ELR (cell line): ENCODE results near the gene GMPPA.

Experiments
- DNase-seq: peaks from one replicate; pipeline ENCODE4 v3.0.0-alpha.2; 2015; ENCODE audit warnings: low read depth

Gene GMPPA

GRCh38 chr2:219522111-219523030, 23.7 kb downstream of the GMPPA start:
- DNase-seq: peak; percentile 88

- no peak for DNase-seq
Measured at GRCh38 chr2:219523031-219523671, 24.5 kb downstream of the GMPPA start.

DNA sequence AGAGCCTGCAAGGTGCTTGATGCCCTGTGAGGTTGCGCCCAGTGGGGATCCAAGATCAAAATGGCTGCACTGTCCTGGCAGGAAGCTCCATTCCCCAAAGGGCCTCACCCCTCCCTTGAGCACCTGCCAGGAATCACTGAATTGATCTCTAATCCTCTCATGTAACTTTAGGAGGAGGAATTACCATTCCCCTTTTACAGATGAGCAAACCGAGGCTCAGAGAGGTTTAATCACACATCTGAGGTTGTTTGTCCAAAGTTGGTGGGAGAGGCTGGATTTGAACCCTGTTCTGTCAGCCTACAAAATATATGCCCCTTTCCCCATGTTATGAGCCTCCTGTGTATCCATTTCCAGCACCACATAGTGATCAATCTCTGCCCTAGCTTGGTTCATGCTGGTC, 26.1 kb downstream of the GMPPA start:
- DNase-seq: no peak

GRCh38 chr2:219525533-219526232, 27.0 kb downstream of the GMPPA start:
- DNase-seq: no peak

GRCh38 chr2:219526320-219527075, 27.8 kb downstream of the GMPPA start:
- no peak for DNase-seq

DNA sequence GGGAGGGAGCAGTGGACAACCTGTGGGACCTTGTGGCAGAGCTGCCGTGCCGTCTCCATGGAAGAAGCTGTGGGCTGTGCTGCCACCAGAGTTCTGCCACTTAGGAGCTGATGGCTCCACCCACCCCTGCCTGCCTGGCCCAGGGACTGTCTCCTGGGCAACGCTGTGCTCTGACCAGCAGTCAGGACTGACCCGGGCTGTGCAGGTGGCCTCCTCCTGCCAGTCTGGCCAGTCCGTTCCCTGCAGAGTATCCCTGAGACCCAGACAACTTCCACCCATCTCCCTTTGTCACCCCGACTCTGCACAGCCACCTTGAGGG, 28.3 kb downstream of the GMPPA start:
- no peak for DNase-seq

- DNase-seq: no peak
Measured at GRCh38 chr2:219527472-219527871, 28.8 kb downstream of the GMPPA start.

GRCh38 chr2:219530048-219530963, 31.6 kb downstream of the GMPPA start:
- peak; percentile 87 for DNase-seq

- DNase-seq: no peak
Measured at GRCh38 chr2:219531639-219532377, 33.1 kb downstream of the GMPPA start.

GRCh38 chr2:219532378-219532649, 33.6 kb downstream of the GMPPA start:
- DNase-seq: no peak

DNA sequence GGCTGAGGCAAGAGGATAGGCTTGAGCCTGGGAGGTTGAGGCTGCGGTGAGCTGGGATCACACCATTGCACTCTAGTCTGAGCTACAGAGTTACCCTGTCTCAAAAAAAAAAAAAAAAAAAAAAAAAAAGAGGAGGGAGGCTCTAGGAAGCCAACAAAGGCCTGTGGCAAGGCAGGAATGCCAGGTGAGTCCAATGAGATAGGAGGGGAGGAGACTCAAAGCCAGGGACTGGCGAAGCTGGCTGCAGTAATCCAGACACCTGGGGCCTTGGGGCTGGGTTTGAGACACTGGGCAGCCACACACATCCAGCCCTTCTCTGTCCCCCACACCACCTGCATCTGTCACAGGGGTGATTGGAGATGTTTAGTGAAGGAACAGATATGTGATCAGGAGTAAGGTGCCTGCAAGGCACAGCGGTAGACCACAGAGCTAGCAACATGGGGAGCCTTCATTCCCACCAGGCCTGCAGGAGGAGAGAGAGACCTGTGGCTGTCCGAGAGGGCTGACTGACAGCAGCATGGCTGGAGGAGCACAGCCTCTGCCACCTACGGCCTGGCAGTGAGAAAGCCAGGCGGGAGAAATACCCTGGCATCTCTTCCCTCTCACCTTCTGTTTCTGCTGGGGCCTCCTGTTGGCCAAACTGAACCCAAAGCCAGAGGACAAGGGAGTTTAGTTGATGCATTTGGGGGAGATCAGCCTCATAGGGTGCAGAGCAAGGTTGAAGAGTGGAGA, 35.4 kb downstream of the GMPPA start:
- DNase-seq: no peak

GRCh38 chr2:219536425-219536824, 37.7 kb downstream of the GMPPA start:
- DNase-seq: no peak

DNA sequence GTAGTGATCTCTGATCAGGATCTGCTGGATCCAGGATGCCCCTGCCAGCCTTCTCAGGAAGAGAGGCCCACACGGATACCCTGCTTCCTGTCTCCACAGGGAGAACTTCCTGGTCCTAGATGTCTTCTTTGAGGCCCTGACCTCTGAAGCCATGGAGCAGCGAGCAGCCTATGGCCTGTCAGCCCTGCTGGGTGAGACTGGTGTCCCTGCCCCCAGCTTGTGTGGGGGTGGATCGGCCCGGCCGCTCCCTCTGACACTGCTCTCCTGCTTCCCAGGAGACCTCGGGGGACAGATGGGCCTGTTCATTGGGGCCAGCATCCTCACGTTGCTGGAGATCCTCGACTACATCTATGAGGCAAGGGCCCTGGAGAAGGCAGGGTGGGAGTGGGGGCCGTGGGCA, 38.3 kb downstream of the GMPPA start:
- DNase-seq: no peak

DNA sequence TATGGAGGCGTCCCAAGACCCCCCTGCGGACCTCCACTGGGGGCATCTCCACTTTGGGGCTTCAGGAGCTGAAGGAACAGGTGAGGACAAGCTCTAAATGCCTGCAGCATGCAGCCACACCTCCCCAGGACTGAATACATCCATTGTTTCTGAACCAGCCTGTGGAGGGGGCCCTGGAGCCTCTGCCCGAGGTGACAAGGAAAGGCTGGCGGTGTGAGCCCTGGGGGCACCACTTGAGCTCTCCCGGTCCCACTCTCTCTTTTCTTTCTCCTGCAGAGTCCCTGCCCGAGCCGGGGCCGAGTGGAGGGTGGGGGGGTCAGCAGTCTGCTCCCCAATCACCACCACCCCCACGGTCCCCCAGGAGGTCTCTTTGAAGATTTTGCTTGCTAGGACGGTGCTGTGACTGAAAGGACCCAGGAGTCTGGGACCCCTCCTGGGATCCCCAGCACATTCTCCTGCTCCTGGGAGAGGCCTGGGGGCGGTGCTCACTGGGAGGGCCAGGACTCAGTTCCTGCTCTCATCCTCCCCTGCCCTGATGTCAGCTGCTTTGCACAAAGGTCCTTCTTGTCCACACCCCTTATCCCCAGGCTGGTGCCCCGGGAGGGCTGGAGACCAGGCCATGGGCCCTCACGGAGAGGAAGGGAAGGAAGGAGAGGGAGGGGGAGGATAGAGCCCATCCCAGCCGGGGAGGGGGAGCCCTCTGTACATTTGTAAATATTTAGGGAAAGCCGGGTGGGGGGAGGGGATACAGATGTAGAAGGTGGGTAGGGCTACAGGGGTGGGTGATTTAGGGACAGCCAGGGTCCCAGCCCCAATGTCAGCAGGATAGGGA, 39.2 kb downstream of the GMPPA start:
- no peak for DNase-seq

DNA sequence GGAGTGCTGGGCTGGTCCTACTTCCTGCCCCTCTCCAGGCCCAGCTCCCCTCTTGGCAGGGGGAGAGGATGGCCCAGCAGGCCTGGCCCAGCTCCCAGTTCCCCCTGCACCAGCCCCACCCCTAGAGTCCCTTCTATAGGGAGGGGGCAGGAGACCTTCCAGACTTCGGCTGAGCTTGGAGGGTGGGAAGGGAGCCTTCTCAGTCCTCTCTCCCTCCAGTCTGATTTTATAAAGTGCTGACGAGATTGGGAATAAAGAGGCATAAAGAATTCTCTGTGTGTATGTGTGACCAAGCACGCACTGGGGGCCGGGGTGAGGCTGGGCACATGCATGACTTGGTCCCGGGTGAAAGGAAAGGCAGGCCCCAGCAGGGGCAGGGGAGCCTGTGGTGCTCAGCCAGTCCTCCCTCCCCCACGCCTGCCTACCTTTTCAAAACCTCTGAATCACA, 39.8 kb downstream of the GMPPA start:
- no peak for DNase-seq

DNA sequence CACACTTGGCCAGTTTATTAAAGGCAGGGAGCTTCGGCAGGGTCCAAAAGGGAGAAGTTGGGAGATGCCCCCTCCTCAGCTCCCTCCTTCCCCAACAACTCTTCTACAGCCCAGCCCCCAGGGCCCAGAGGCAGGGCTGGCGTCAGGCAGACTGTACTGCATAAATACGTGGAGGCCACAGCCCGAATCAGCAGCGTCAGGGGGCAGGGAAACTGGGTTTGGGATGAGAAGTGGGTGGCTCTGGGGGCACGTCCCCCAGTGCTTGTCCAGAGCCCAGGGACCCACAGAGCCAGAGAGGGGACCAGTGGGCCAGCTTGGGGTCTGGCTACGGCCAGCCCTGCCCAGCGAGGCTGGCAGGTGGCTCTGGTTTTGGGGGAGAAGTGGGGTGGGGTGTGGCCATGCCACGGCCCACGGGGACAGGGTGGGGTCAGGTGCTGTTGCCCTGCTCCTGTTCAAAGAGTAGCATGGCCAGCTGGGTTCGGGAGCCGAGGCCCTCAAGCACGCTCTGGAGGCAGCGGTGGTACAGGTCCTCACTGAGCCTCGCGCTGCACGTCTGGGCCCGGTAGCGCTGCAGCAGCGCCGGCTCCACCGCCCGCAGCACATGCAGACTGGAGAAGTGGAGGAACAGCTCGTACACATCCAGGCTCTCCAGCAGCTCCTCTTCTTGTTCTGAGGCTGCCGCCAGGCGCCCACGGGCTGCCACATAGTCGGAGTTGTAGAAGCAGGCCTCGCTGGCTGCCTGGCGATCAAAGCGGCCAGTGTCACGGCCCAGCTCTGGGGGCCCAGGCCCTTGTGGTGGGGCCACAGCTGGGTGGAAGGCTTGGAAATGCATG, 40.5 kb downstream of the GMPPA start:
- DNase-seq: no peak

DNA sequence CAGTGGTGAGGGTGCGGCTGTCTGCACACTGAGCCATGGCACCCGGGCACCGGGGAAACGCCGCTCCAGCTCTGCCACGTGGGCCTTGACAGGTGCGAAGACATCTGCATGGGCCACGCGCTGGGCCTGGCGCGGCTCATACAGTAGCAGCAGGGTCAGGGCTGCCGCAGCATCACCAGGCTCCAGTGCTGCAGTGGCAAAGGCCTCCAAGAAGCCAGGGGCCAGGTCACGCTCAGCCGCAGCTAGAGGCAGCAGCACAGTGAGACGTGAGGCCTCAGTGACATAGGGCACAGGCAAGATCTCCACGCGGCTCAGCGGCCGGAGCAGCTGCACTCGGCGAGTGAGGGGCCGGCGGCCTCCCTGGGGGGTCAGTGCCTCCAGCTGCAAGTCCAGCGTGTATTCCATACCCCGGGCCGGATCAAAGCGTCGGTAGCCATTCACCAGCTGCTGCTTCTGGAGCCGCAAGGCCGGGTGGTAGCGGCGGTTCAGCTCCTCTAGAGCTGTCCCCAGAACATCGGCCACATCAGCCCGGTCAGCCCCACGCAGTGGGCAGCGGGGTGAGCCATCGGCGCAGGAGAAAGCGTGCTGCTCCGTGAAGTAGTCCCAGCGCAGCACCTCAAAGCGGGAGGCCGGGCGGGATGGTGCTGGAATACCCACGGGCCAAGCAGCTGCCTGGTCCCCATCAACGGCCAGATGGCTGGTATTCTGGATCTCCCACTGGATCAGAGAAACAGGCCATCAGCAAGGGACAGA, 41.4 kb downstream of the GMPPA start:
- no peak for DNase-seq
